Endothelial cell of umbilical vein (primary cell): ENCODE measurements around the gene CP. TPM values are rescaled to one million over a fixed set of nuclear protein-coding genes. Genes with fewer than 3 reads are reported as not detected.

Experiments
- BruUV-seq: library from RNA; stranded (reverse); fragments of 400-500 nt; replicated peaks from 2 replicates; lab custom pipeline; 2021; lab: Mats Ljungman, UMichigan
- CTCF ChIA-PET: fragments of 300-600, 350-600 bp; sonication (Branson Sonifier 250); formaldehyde crosslinking; loops from one replicate; lab custom pipeline; 2021; ENCODE audit warnings: antibody characterized with exemption, inconsistent platforms; lab: Charles Lee
- POLR2A ChIA-PET: fragments of 300-600, 350-600 bp; sonication (Branson Sonifier 250); formaldehyde crosslinking; loops from one replicate; lab custom pipeline; 2021; ENCODE audit warnings: antibody characterized with exemption, inconsistent platforms; lab: Charles Lee
- DNase-seq: peaks from one replicate; pipeline ENCODE4 v3.0.0-alpha.2; 2011; ENCODE audit warnings: low read depth, low spot score
- FAIRE-seq: peaks from 2 replicates; lab custom pipeline; 2011; peaks lifted over from hg19 to GRCh38; lab: Jason Lieb, UNC
- H2AFZ ChIP-seq: 2 replicates; pipeline ENCODE4 v1.6.0; 2012; ENCODE audit warnings: low read depth, low read length, control low read depth, inconsistent platforms
- H3K27ac ChIP-seq: 2 replicates; pipeline ENCODE4 v1.5.1; 2011; ENCODE audit warnings: low read depth, mild to moderate bottlenecking, control low read depth, low read length, moderate library complexity; ENCODE audit not compliant: insufficient read depth
- H3K27me3 ChIP-seq, 2 experiments: 2 replicates each; pipeline versions ENCODE4 v1.6.0 to v1.6.1; 2011; ENCODE audit warnings: low read length in 2 of 2, mixed read lengths in 1 of 2; ENCODE audit not compliant: control insufficient read depth in 2 of 2, insufficient read depth in 2 of 2
- H3K36me3 ChIP-seq, 2 experiments: 2 replicates in 1 of 2; 3 replicates in 1 of 2; pipeline ENCODE4 v1.5.1; 2011; ENCODE audit warnings: low read length in 2 of 2, mild to moderate bottlenecking in 1 of 2, moderate library complexity in 1 of 2; ENCODE audit not compliant: control insufficient read depth in 2 of 2, insufficient read depth in 2 of 2; ENCODE audit errors: extremely low read depth in 1 of 2
- H3K4me1 ChIP-seq: 3 replicates; pipeline ENCODE4 v1.5.1; 2011; ENCODE audit warnings: mild to moderate bottlenecking, low read length; ENCODE audit not compliant: control insufficient read depth, insufficient read depth; ENCODE audit errors: extremely low read depth
- H3K4me2 ChIP-seq: 2 replicates; pipeline ENCODE4 v1.6.1; 2011; ENCODE audit warnings: low read length, control low read depth, mixed read lengths; ENCODE audit not compliant: insufficient read depth
- H3K4me3 ChIP-seq, 3 experiments: fragments of 200-600 bp in 1 of 3; sonication (generic), shearing (Covaris generic) in 1 of 3; replicated peaks in 1 of 3; 2 replicates each; pipeline ENCODE4 v1.5.1; 2011 to 2016; ENCODE audit warnings: control low read depth in 3 of 3, low read length in 3 of 3, mild to moderate bottlenecking in 2 of 3, inconsistent platforms in 1 of 3, low read depth in 1 of 3, moderate library complexity in 1 of 3; ENCODE audit not compliant: insufficient read depth in 1 of 3
- H3K79me2 ChIP-seq: 2 replicates; pipeline ENCODE4 v1.6.0; 2012; ENCODE audit warnings: low read length, inconsistent platforms; ENCODE audit not compliant: control insufficient read depth, insufficient read depth
- H3K9ac ChIP-seq: replicated peaks from 2 replicates; pipeline ENCODE3; 2011; ENCODE audit warnings: low read length, control low read depth; ENCODE audit not compliant: insufficient read depth; ENCODE audit errors: extremely low read depth
- H3K9me1 ChIP-seq: replicated peaks from 3 replicates; pipeline ENCODE4 v1.6.0; 2011; ENCODE audit warnings: mild to moderate bottlenecking, low read length; ENCODE audit not compliant: control insufficient read depth, insufficient read depth; ENCODE audit errors: extremely low read depth
- H3K9me3 ChIP-seq: replicated peaks from 2 replicates; pipeline ENCODE4 v1.5.1; 2012; ENCODE audit warnings: low read length, inconsistent platforms; ENCODE audit not compliant: control insufficient read depth, insufficient read depth
- H4K20me1 ChIP-seq: replicated peaks from 2 replicates; pipeline ENCODE3; 2011; ENCODE audit warnings: mild to moderate bottlenecking, low read length; ENCODE audit not compliant: control insufficient read depth, insufficient read depth; ENCODE audit errors: extremely low read depth
- CTCF ChIP-seq, 2 donors: IDR thresholded peaks; 1 replicate in 1 of 2; 2 replicates in 1 of 2; pipeline ENCODE4 v1.5.1; 2011; ENCODE audit warnings: low read length in 2 of 2, mild to moderate bottlenecking in 2 of 2, moderate library complexity in 2 of 2, control low read depth in 1 of 2, inconsistent platforms in 1 of 2, low read depth in 1 of 2; ENCODE audit not compliant: insufficient read depth in 1 of 2; ENCODE audit errors: extremely low read depth in 1 of 2
- EZH2 ChIP-seq: IDR thresholded peaks from 2 replicates; pipeline ENCODE4 v1.6.1; 2012; ENCODE audit warnings: borderline replicate concordance, low read depth, mild to moderate bottlenecking, moderate library complexity, low read length, inconsistent platforms; ENCODE audit not compliant: severe bottlenecking
- FOS ChIP-seq: IDR thresholded peaks from 2 replicates; pipeline ENCODE4 v1.6.1; 2011; ENCODE audit warnings: mild to moderate bottlenecking, low read length, moderate library complexity, borderline replicate concordance; ENCODE audit not compliant: insufficient read depth
- JUN ChIP-seq: IDR thresholded peaks from 2 replicates; pipeline ENCODE4 v1.6.1; 2011; ENCODE audit warnings: borderline replicate concordance, low read depth; ENCODE audit not compliant: insufficient read length, insufficient read depth
- MAX ChIP-seq: IDR thresholded peaks from 2 replicates; pipeline ENCODE4 v1.6.1; 2011; ENCODE audit not compliant: insufficient read depth, insufficient read length
- MYC ChIP-seq: IDR thresholded peaks from one replicate; pipeline ENCODE4 v1.6.1; 2011; ENCODE audit warnings: mild to moderate bottlenecking, low read depth, low read length
- POLR2A ChIP-seq: IDR thresholded peaks from 2 replicates; pipeline ENCODE4 v1.6.1; 2012; ENCODE audit warnings: low read depth, mild to moderate bottlenecking, control low read depth, low read length
- POLR2AphosphoS5 ChIP-seq: IDR thresholded peaks from 2 replicates; pipeline ENCODE4 v1.6.1; 2012; ENCODE audit warnings: low read depth, mild to moderate bottlenecking, control low read depth, low read length, moderate library complexity; ENCODE audit not compliant: insufficient read depth
- dilution Hi-C: fragments of 300-500 bp; cut with MboI; formaldehyde crosslinking; loops from one replicate; pipeline ENCODE4 v1.15.0; 2019; ENCODE audit warnings: low sequenced_read_pairs; ENCODE audit not compliant: extremely low pct_ligation_motif_present
- intact Hi-C: fragments of 100-400 bp; cut with micrococcal nuclease; formaldehyde crosslinking; loops from one replicate; pipeline ENCODE4 v1.10.0; 2022
- polyA plus RNA-seq, 4 experiments: library from polyadenylated mRNA; depleted of rRNA in 3 of 4; stranded (reverse) in 3 of 4; unstranded in 1 of 4; fragments of >200 nt; gene quantifications; 2 replicates each; pipeline versions ENCODE4 v1.2.1 to v1.2.3, GENCODE V29; 2011 to 2012; ENCODE audit warnings: missing spikeins in 1 of 4
- total RNA-seq: library from RNA; stranded (reverse); gene quantifications from 2 replicates; pipeline ENCODE4 v1.2.3, GENCODE V29; 2021

CP gene
- total and polyA plus RNA-seq, 2 donors (not counting 3 experiments of a cell fraction or from before 2014, with no cell fraction given) = not detected

- Histone ChIP-seq H3K79me2 (no peaks in the 10 kb centered on the region), H3K27me3 (no peaks in the 10 kb centered on the region), H3K4me2 (no peak overlapping the region), H3K36me3 (no peaks in the 10 kb centered on the region), H3K9me1 (no peaks in the 10 kb centered on the region), H3K9ac (no peak overlapping the region), H3K27ac (no peak overlapping the region), H2AFZ (no peak overlapping the region), H3K4me3 (no peak overlapping the region), H4K20me1 (no peaks in the 10 kb centered on the region), H3K4me1 (no peaks in the 10 kb centered on the region), H3K9me3 (no peaks in the 10 kb centered on the region)
- POLR2A ChIA-PET = no interaction called here
- CTCF ChIA-PET = no interaction called here
- DNase-seq (no peak), FAIRE-seq (no peak)
- BruUV-seq = no TSS peak
- TF ChIP-seq MAX = no peak
- TF ChIP-seq POLR2A = no peak
- dilution Hi-C loops (no loop called here), intact Hi-C loops (no loop called here)
These were observed 35.4 kb downstream of the CP start for GRCh38 chr3:149186219-149186618.

GRCh38 chr3:149181182-149181581 is 40.4 kb downstream of the CP start:
- no peaks in the 10 kb centered on the region for H3K79me2 ChIP-seq
- no peak overlapping the region for H3K27ac ChIP-seq
- DNase-seq (no peak), FAIRE-seq (no peak)
- no peaks in the 10 kb centered on the region for H3K9me1 ChIP-seq
- no peak overlapping the region for H3K9ac ChIP-seq
- H2AFZ ChIP-seq = no peak overlapping the region
- no peaks in the 10 kb centered on the region for H4K20me1 ChIP-seq
- dilution Hi-C loops (no loop called here), intact Hi-C loops (no loop called here)
- no TSS peak for BruUV-seq
- peaks cover 20% of the 10 kb centered on the region for H3K4me1 ChIP-seq
- POLR2A ChIA-PET = no interaction called here
- H3K27me3 ChIP-seq = no peaks in the 10 kb centered on the region
- TF ChIP-seq MAX (no peak), MYC (no peak), POLR2AphosphoS5 (no peak), JUN (no peak), POLR2A (no peak), FOS (no peak), EZH2 (no peak), CTCF (IDR thresholded peaks at IDR 0.05; ENCODE audit: extremely low read depth in 1 of 2, insufficient read depth in 1 of 2, low read depth in 1 of 2, low read length in 2 of 2) (no peak)
- H3K4me2 ChIP-seq = no peak overlapping the region
- H3K9me3 ChIP-seq = peaks cover 2% of the 10 kb centered on the region
- no peaks in the 10 kb centered on the region for H3K36me3 ChIP-seq
- H3K4me3 ChIP-seq = no peak overlapping the region
- CTCF ChIA-PET = no interaction called here
